Measurements from ENCODE around the gene ASH1L.

DNA sequence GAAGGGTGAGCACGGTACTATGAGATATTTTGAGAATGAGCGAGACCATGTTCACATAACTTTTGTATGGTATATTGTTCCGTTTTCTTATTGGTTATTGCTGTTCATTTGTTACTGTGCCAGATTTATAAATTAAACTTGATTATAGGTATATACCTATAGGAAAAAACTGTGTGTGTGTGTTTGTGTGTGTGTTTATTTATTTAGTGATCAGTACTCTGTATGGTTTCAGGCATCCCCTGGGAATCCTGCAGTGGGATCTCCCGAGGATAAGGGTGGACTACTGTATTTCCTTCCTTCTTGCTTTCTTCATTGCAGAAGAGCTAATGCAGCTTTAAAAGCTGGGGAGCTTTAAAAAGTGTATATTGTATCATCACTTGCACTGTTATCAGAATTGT, 8.0 kb upstream of the ASH1L start:
- TF ChIP-seq, protein P1, sequence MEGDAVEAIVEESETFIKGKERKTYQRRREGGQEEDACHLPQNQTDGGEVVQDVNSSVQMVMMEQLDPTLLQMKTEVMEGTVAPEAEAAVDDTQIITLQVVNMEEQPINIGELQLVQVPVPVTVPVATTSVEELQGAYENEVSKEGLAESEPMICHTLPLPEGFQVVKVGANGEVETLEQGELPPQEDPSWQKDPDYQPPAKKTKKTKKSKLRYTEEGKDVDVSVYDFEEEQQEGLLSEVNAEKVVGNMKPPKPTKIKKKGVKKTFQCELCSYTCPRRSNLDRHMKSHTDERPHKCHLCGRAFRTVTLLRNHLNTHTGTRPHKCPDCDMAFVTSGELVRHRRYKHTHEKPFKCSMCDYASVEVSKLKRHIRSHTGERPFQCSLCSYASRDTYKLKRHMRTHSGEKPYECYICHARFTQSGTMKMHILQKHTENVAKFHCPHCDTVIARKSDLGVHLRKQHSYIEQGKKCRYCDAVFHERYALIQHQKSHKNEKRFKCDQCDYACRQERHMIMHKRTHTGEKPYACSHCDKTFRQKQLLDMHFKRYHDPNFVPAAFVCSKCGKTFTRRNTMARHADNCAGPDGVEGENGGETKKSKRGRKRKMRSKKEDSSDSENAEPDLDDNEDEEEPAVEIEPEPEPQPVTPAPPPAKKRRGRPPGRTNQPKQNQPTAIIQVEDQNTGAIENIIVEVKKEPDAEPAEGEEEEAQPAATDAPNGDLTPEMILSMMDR (IDR thresholded peaks at IDR 0.05): no peak
- TF ChIP-seq POLR2A (IDR thresholded peaks at IDR 0.05): no peak

All from body of pancreas (tissue), 4 donors.